Measurements from ENCODE around the gene CATSPERD. TPM values are rescaled to one million over a fixed set of nuclear protein-coding genes. Genes with fewer than 3 reads are reported as not detected.

Gene CATSPERD
- total and polyA plus RNA-seq, 4 donors = not detected

GRCh38 chr19:5711713-5712161, 8.7 kb upstream of the CATSPERD start (continued):
- no peak for TF ChIP-seq ZBTB33 (IDR thresholded peaks at IDR 0.05)
- TF ChIP-seq FOXA1 (IDR thresholded peaks at IDR 0.05) = no peak
- TF ChIP-seq GABPA (IDR thresholded peaks at IDR 0.05 in 1 of 2, conservative IDR thresholded peaks at IDR 0.05 in 1 of 2) = no peak

GRCh38 chr19:5713228-5713627, 7.2 kb upstream of the CATSPERD start:
- Histone ChIP-seq H3K36me3 (ENCODE audit: control insufficient read depth in 4 of 4, insufficient read depth in 3 of 4, low read depth in 1 of 4, low read length in 3 of 4) (peaks cover 23 to 43% (median 29%) of the 10 kb centered on the region in 4 donors), H3K27me3 (ENCODE audit: control insufficient read depth in 4 of 4, insufficient read depth in 4 of 4, low read length in 3 of 4) (no peaks in the 10 kb centered on the region)
- 97% methylated on average over 9 of the region's 9 CpGs for WGBS

More at GRCh38 chr19:5713228-5713627, 7.2 kb upstream of the CATSPERD start:
- H3K4me3 ChIP-seq (ENCODE audit: low read depth in 1 of 3, low read length in 3 of 3) = no peak overlapping the region
- H3K27ac ChIP-seq (ENCODE audit: low read depth in 1 of 2, low read length in 2 of 2) = no peak overlapping the region
- H3K9me3 ChIP-seq (ENCODE audit: control insufficient read depth in 4 of 4, low read length in 3 of 4) = no peaks in the 10 kb centered on the region
- peaks cover 0 to 18% (median 15%) of the 10 kb centered on the region in 4 donors for H3K4me1 ChIP-seq (ENCODE audit: control insufficient read depth in 4 of 4, insufficient read depth in 4 of 4, low read length in 3 of 4)
- H3K9ac ChIP-seq (ENCODE audit: low read depth in 1 of 2, low read length in 2 of 2) = no peak overlapping the region
- no peak for DNase-seq (ENCODE audit: low spot score)
- TF ChIP-seq CTCF (IDR thresholded peaks at IDR 0.05; ENCODE audit: low read depth, low read length, missing input control) (no peak), RAD21 (IDR thresholded peaks at IDR 0.05) (no peak), ZBTB33 (IDR thresholded peaks at IDR 0.05) (no peak), NR2F2 (IDR thresholded peaks at IDR 0.05) (no peak), REST (IDR thresholded peaks at IDR 0.05) (no peak), ATF3 (IDR thresholded peaks at IDR 0.05) (no peak), HNF4A (conservative IDR thresholded peaks at IDR 0.05) (no peak)

All from liver (tissue), 9 donors.